Measurements from ENCODE around the gene GLRX5. TPM values are rescaled to one million over a fixed set of nuclear protein-coding genes. Genes with fewer than 3 reads are reported as not detected.

Gene GLRX5
- total RNA-seq, 2 experiments from 2014 or later: 11.3 to 11.9 TPM

DNA sequence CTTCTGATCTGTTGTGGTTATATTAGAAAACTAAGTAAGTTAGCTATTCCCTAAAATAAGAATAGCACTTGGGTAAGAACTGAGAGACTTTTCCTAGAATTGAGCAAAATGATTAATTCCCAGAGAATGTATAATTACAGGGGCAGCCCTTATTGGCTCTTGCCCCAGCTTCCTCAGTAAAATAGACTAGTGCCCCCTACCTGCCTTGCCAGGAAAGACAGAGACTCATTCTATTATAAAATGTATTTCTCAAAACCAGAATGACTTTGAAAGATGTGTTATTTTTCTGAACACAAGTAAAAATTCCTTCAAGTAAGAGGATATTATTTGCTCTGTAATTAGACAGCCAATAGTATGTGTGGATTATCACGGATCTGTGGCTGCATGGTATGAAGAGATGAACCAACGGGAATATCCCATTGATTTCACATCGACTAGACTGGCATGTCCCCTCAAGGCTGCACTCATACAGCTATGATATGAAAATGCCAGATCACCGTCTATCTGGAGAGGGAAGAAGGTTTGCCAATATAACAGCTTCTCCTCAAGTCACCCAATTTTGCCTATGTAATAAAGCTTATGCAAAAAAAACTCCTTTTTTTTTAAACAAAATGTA, 7.4 kb upstream of the GLRX5 start:
- TF ChIP-seq, protein P1, sequence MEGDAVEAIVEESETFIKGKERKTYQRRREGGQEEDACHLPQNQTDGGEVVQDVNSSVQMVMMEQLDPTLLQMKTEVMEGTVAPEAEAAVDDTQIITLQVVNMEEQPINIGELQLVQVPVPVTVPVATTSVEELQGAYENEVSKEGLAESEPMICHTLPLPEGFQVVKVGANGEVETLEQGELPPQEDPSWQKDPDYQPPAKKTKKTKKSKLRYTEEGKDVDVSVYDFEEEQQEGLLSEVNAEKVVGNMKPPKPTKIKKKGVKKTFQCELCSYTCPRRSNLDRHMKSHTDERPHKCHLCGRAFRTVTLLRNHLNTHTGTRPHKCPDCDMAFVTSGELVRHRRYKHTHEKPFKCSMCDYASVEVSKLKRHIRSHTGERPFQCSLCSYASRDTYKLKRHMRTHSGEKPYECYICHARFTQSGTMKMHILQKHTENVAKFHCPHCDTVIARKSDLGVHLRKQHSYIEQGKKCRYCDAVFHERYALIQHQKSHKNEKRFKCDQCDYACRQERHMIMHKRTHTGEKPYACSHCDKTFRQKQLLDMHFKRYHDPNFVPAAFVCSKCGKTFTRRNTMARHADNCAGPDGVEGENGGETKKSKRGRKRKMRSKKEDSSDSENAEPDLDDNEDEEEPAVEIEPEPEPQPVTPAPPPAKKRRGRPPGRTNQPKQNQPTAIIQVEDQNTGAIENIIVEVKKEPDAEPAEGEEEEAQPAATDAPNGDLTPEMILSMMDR (IDR thresholded peaks at IDR 0.05): peak; percentile 93
- ChIA-PET POLR2A (interaction anchor here (0.8 to 2.3 kb wide), 8 partner anchors 9 to 85 kb away, joined by 4 to 19 read pairs (median 6); partner anchors contain the start of gene SYNE3), CTCF (interaction anchor here (0.7 to 2.4 kb wide), 26 partner anchors 9 to 246 kb away, joined by 3 to 33 read pairs (median 6); partner anchors contain the start of gene SYNE3)
- no peak for ATAC-seq (ENCODE audit: poor library complexity)
- Histone ChIP-seq H3K4me1 (ENCODE audit: insufficient read depth, low read length) (peaks cover 41% of the 10 kb centered on the region), H3K4me3 (ENCODE audit: low read length) (no peak overlapping the region), H3K27me3 (ENCODE audit: control insufficient read depth in 1 of 2, insufficient read depth in 2 of 2, low read length in 2 of 2) (no peaks in the 10 kb centered on the region), H3K9me3 (ENCODE audit: control insufficient read depth in 1 of 2, insufficient read depth in 1 of 2, low read length in 2 of 2) (no peaks in the 10 kb centered on the region), H3K27ac (ENCODE audit: low read depth in 1 of 2, low read length in 2 of 2) (no peak overlapping the region), H3K36me3 (ENCODE audit: insufficient read depth, low read length) (peaks cover 14% of the 10 kb centered on the region)
- peak in 9 of 14 experiments; percentile 36 to 72 (median 48) for DNase-seq
- H3K9me3 Mint-ChIP-seq: no peaks in the 10 kb centered on the region
- H3K4me3 Mint-ChIP-seq: no peak overlapping the region
- H3K36me3 Mint-ChIP-seq (ENCODE audit: low read depth): no peaks in the 10 kb centered on the region
- H3K27me3 Mint-ChIP-seq: no peaks in the 10 kb centered on the region
- H3K4me1 Mint-ChIP-seq (ENCODE audit: low read depth): peaks cover 63% of the 10 kb centered on the region
- peak overlapping the region; percentile 31 for H3K27ac Mint-ChIP-seq
- intact Hi-C loops (cut with DNase I, micrococcal nuclease): loop anchor here (1.0 to 10.0 kb wide), 4 partner anchors 11 to 837 kb away; partner anchors contain the start of genes ATG2B (in 1 of the 2), GSKIP (in 1 of the 2) and SYNE3 (in 1 of the 2)

DNA sequence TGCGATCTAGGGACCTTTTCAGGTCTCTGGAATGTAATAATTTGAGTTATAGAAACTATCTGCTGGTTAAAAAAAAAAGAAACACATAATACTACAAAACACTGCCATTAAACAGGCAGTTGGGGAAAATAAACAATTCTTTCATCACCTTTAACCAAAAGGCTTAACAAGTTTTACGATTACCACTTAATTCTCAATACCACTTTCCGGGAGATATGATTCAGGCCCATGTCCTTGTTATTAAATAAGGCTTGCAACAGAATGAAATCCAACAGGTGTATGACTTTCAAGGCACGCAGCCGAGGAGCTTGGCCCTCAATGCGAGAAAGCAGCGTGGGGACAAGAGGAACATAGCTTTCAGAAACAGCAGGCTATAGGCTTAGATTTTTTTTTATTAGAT, 5.6 kb upstream of the GLRX5 start:
- Histone ChIP-seq H3K27ac (ENCODE audit: low read depth in 1 of 2, low read length in 2 of 2) (no peak overlapping the region), H3K36me3 (ENCODE audit: insufficient read depth, low read length) (peaks cover 14% of the 10 kb centered on the region), H3K4me3 (ENCODE audit: low read length) (no peak overlapping the region), H3K4me1 (ENCODE audit: insufficient read depth, low read length) (peaks cover 36% of the 10 kb centered on the region), H3K9me3 (ENCODE audit: control insufficient read depth in 1 of 2, insufficient read depth in 1 of 2, low read length in 2 of 2) (no peaks in the 10 kb centered on the region), H3K27me3 (ENCODE audit: control insufficient read depth in 1 of 2, insufficient read depth in 2 of 2, low read length in 2 of 2) (no peaks in the 10 kb centered on the region)
- ATAC-seq (ENCODE audit: poor library complexity) (no peak), DNase-seq (no peak)
- no peaks in the 10 kb centered on the region for H3K27me3 Mint-ChIP-seq
- CTCF ChIA-PET: interaction anchor here (0.9 to 1.4 kb wide), 3 partner anchors 13 to 87 kb away, joined by 3 read pairs; partner anchors contain the start of gene SYNE3
- intact Hi-C loops (cut with DNase I, micrococcal nuclease): loop anchor here in 1 of 2 experiments (10.0 kb wide), 1 partner anchor 836 kb away; the partner anchor contains the start of genes ATG2B and GSKIP
- H3K36me3 Mint-ChIP-seq (ENCODE audit: low read depth): peaks cover 6% of the 10 kb centered on the region
- TF ChIP-seq, protein P1 (IDR thresholded peaks at IDR 0.05): no peak
- POLR2A ChIA-PET: interaction anchor here (1.0 kb wide), 1 partner anchor 87 kb away, joined by 4 read pairs; no protein-coding TSS in a partner anchor
- H3K9me3 Mint-ChIP-seq: no peaks in the 10 kb centered on the region
- no peak overlapping the region for H3K4me3 Mint-ChIP-seq
- H3K27ac Mint-ChIP-seq: no peak overlapping the region
- peaks cover 61% of the 10 kb centered on the region for H3K4me1 Mint-ChIP-seq (ENCODE audit: low read depth)

DNA sequence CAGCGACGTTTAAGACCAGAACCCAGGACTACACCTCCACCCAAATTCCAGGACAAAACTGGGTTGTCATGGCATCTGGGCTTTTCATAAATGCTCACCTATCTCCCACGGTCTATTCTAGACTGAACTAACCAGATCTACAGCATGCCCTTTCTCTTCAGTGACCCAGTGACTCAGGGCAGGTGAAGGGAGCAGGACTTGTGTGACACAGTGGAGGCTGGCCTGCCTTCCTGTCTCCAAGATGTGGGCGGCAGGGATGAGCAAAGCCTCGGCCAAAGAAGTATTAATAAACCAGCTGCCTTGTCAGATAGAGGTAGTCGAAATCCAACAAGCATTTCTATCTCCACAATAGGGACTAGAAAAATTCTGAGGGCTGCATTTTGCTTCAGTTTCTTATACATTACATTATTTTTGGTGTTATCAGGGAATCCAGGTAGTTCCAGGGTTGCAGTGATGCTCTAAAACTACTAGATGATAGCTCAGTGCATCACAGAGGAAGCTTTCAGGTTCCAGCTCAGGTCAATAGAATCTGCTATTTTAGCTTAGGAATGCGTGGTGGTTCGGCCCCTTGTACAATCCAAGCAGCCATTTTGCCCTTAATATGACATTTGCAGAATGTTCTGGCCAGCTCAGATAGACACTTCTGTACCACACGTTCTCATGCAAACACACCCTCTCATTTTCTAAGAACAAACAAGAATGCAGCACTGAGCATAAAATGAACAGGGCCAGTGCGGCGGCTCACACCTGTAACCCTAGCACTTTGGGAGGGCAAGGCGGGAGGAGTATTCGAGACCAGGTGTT, 4.2 kb upstream of the GLRX5 start:
- intact Hi-C loops (cut with DNase I, micrococcal nuclease): loop anchor here in 1 of 2 experiments (10.0 kb wide), 1 partner anchor 216 kb away; the partner anchor contains the start of gene CLMN
- Mint-ChIP-seq H3K9me3 (no peaks in the 10 kb centered on the region), H3K27me3 (no peaks in the 10 kb centered on the region), H3K27ac (peak overlapping the region; percentile 13), H3K4me3 (peak overlapping the region; percentile 42), H3K36me3 (ENCODE audit: low read depth) (peaks cover 16% of the 10 kb centered on the region), H3K4me1 (ENCODE audit: low read depth) (peaks cover 57% of the 10 kb centered on the region)
- ChIA-PET POLR2A (interaction anchor here (1.4 to 1.7 kb wide), 2 partner anchors 8 to 88 kb away, joined by 3 to 6 read pairs; no protein-coding TSS in a partner anchor), CTCF (interaction anchor here (1.2 kb wide), 1 partner anchor 14 kb away, joined by 3 read pairs; the partner anchor contains the start of gene SYNE3)
- peaks cover 27% of the 10 kb centered on the region for H3K4me1 ChIP-seq (ENCODE audit: insufficient read depth, low read length)
- H3K27me3 ChIP-seq (ENCODE audit: control insufficient read depth in 1 of 2, insufficient read depth in 2 of 2, low read length in 2 of 2): no peaks in the 10 kb centered on the region
- H3K4me3 ChIP-seq (ENCODE audit: low read length): no peak overlapping the region
- DNase-seq (no peak), ATAC-seq (ENCODE audit: poor library complexity) (no peak)
- TF ChIP-seq, protein P1 (IDR thresholded peaks at IDR 0.05): no peak
- H3K9me3 ChIP-seq (ENCODE audit: control insufficient read depth in 1 of 2, insufficient read depth in 1 of 2, low read length in 2 of 2): no peaks in the 10 kb centered on the region
- H3K27ac ChIP-seq (ENCODE audit: low read depth in 1 of 2, low read length in 2 of 2): no peak overlapping the region
- H3K36me3 ChIP-seq (ENCODE audit: insufficient read depth, low read length): peaks cover 14% of the 10 kb centered on the region

All from CD4-positive, alpha-beta T cell (primary cell).